ENCODE data around the gene GRIP1.

The GRIP1 gene

GRCh38 chr12:66375560-66375959, 303.3 kb downstream of the GRIP1 start:
- DNase-seq, result no peak

GRCh38 chr12:66371982-66372381, 306.9 kb downstream of the GRIP1 start:
- no peak for DNase-seq

GRCh38 chr12:66367015-66367667, 311.7 kb downstream of the GRIP1 start:
- no peak for DNase-seq

- peak; percentile 44 to 68 (median 60) for DNase-seq
Observed at GRCh38 chr12:66365718-66366490, 313.0 kb downstream of the GRIP1 start.

- peak in 2 of 3 donors; percentile 3 to 13 for DNase-seq
Observed at GRCh38 chr12:66361703-66362102, 317.2 kb downstream of the GRIP1 start.

GRCh38 chr12:66359300-66359699, 319.6 kb downstream of the GRIP1 start:
- DNase-seq, result no peak

GRCh38 chr12:66354291-66354690, 324.6 kb downstream of the GRIP1 start:
- no peak for DNase-seq

- no peak for DNase-seq
Observed at GRCh38 chr12:66352899-66353298, 326.0 kb downstream of the GRIP1 start.

GRCh38 chr12:66352197-66352596, 326.7 kb downstream of the GRIP1 start:
- peak; percentile 54 to 62 (median 62) for DNase-seq

- DNase-seq, result no peak
Observed at GRCh38 chr12:66351301-66351700, 327.6 kb downstream of the GRIP1 start.

GRCh38 chr12:66345956-66346355, 332.9 kb downstream of the GRIP1 start:
- no peak for DNase-seq

- DNase-seq, result no peak
Observed at GRCh38 chr12:66345212-66345611, 333.7 kb downstream of the GRIP1 start.

- DNase-seq, result no peak
Observed at GRCh38 chr12:66341126-66341525, 337.8 kb downstream of the GRIP1 start.

GRCh38 chr12:66340131-66340530, 338.7 kb downstream of the GRIP1 start:
- no peak for DNase-seq

GRCh38 chr12:66337381-66338010, 341.4 kb downstream of the GRIP1 start:
- no peak for DNase-seq

GRCh38 chr12:66335746-66336145, 343.1 kb downstream of the GRIP1 start:
- no peak for DNase-seq

GRCh38 chr12:66331814-66332213, 347.1 kb downstream of the GRIP1 start:
- no peak for DNase-seq

GRCh38 chr12:66331016-66331415, 347.9 kb downstream of the GRIP1 start:
- no peak for DNase-seq

GRCh38 chr12:66329941-66330340, 348.9 kb downstream of the GRIP1 start:
- no peak for DNase-seq

- no peak for DNase-seq
Observed at GRCh38 chr12:66323017-66323416, 355.9 kb downstream of the GRIP1 start.

GRCh38 chr12:66321435-66321834, 357.4 kb downstream of the GRIP1 start:
- peak; percentile 71 to 94 (median 90) for DNase-seq

GRCh38 chr12:66320996-66321395, 357.9 kb downstream of the GRIP1 start:
- DNase-seq, result peak; percentile 54 to 69 (median 66)

- no peak for DNase-seq
Observed at GRCh38 chr12:66319266-66319954, 359.5 kb downstream of the GRIP1 start.
